Nephron progenitor cell (in vitro differentiated cells): Measurements from ENCODE around the gene FXR1.
"Not testable (repeated sequence)": the region's sequence is repeated elsewhere in the genome, so short reads cannot be mapped to it uniquely, and the experiment has no call there.

ENCODE experiments used
- DNase-seq: peaks from one replicate; pipeline ENCODE4 v3.0.0; 2021
- H3K27ac Mint-ChIP-seq: 2 replicates; pipeline ENCODE4 v1.8.0; 2021; ENCODE audit warnings: mild to moderate bottlenecking, moderate library complexity, mixed read lengths
- H3K27me3 Mint-ChIP-seq: 2 replicates; pipeline ENCODE4 v1.8.0; 2021; ENCODE audit warnings: mild to moderate bottlenecking, low read depth, mixed read lengths; ENCODE audit not compliant: poor library complexity
- H3K36me3 Mint-ChIP-seq: 2 replicates; pipeline ENCODE4 v1.8.0; 2021; ENCODE audit warnings: low read depth, mixed read lengths
- H3K4me1 Mint-ChIP-seq: 2 replicates; pipeline ENCODE4 v1.8.0; 2021; ENCODE audit warnings: mixed read lengths
- H3K4me3 Mint-ChIP-seq: 2 replicates; pipeline ENCODE4 v1.8.0; 2021; ENCODE audit warnings: mild to moderate bottlenecking, moderate library complexity, mixed read lengths
- H3K9me3 Mint-ChIP-seq: 2 replicates; pipeline ENCODE4 v1.8.0; 2021; ENCODE audit warnings: mild to moderate bottlenecking, moderate library complexity, mixed read lengths
- CTCF ChIP-seq: fragments of 200-600 bp; sonication (generic); IDR thresholded peaks from 2 replicates; pipeline ENCODE4 v1.5.0; 2021; ENCODE audit warnings: antibody characterized with exemption

FXR1 gene

DNA sequence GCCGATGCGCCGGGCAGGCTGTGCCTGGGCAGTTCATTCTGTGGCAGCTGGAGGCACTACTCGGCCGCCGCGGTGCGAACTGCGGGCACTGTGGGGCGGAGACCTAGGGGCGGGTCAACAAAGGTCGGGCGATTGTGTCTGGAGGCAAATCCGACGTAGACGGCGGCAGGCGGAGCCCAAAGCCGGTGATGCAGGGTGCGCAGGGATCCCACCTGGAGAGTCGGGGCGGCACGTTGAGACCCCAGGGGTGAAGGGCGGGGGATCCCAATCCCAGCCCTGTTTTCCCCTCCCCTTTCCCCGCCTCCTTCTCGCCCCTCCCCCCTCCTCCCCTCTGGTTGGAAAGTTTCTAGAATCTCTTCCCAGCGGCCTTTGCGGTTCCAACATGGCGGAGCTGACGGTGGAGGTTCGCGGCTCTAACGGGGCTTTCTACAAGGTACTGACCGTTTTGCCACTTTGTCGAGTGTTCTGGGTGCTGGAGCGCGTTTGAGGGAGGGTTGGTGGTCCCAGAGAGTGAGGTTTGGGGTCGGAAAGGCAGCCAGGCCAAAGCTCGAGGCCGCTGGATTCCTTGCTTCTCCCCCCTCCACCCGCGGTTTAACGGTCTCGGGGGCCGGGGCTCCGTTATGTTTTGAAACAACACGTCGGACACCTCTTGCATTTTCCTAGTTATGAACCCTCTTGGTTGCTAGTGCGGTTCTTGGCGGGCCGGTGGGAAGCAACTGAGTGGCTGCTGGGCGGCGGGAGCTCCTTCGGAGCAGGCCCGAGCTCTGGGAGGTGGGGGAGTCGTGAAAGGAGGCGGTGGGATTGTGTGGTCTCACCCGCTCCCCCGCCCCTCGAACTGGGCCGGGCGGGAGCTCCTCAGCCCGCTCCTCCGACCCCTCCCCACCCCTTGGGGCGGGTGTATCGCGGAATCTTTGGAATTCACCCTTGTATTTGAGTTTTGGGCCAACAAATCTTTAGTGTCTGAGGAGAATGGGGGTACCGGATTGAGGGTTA lies at the start of gene FXR1:
Gene FXR1, plus strand, starts transcription at position 367 of the 993 bp plus-strand sequence. Its CDS starts 16 bp downstream, at position 383.
- Mint-ChIP-seq H3K27me3 (peaks cover 17% of the 10 kb centered on the region), H3K27ac (peak within 1 kb of the TSS; percentile 100), H3K4me1 (peaks cover 27% of the 10 kb centered on the region), H3K36me3 (peaks cover 30% of the 10 kb centered on the region), H3K4me3 (peak within 1 kb of the TSS; percentile 98), H3K9me3 (peaks cover 15% of the 10 kb centered on the region)
- DNase-seq, result peak; percentile 89
- TF ChIP-seq CTCF, result peak; percentile 44

DNA sequence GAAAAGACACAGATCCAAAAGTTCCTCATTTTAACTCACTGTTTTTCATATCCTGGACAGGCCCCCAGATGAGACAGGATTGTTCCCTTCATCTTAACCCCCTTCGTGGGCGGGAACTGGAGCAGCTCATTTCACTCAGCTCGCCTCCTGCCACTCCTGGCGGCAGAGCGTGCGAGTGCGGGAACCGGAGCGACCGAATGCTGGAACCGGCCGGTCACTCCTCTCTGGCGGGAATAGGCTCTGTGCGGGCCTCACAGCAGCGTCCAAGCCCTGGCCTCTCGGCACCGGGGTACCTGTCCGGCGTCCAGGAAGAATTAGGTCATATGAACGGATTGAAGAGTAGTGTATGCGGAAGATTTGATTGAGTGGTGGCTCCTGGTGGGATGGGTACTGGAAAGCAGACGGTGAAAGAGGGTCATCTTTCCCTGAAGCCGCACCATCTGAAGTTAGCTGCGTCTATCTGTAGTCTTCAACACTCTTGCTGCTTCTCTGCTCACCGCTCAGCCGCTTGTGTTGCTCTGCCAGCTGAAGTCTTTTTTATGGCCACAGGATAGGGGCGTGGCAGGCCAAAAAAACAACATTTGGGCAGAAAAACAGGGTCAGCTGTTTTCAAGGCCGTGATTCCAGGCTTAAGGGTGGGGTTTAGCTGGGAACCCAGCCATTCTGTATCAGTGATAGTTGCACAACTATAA lies 42.3 kb upstream of the FXR1 start:
- TF ChIP-seq CTCF, result no peak
- Mint-ChIP-seq H3K36me3 (no peaks in the 10 kb centered on the region), H3K4me1 (peaks cover 9% of the 10 kb centered on the region), H3K4me3 (peak overlapping the region; percentile 74), H3K27ac (no peak overlapping the region), H3K27me3 (peaks cover 11% of the 10 kb centered on the region), H3K9me3 (peaks cover 16% of the 10 kb centered on the region)
- peak; percentile 57 for DNase-seq

GRCh38 chr3:180871901-180872300 lies 40.6 kb upstream of the FXR1 start:
- Mint-ChIP-seq H3K27me3 (peaks cover 11% of the 10 kb centered on the region), H3K4me3 (no peak overlapping the region)
- no peak for DNase-seq

DNA sequence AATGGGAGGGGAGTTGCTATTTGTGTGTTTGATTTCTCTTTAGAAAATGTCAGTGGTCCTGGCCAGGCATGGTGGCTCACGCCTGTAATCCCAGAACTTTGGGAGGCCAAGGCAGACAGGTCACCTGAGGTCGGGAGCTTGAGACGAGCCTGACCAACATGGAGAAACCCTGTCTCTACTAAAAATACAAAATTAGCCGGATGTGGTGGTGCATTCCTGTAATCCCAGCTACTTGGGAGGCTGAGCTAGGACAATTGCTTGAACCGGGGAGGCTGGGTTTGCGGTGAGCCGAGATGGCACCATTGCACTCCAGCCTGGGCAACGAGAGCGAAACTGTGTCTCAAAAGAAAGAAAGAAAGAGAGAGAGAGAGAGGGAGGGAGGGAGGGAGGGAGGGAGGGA lies 40.0 kb upstream of the FXR1 start:
- not testable (repeated sequence) for H3K27ac Mint-ChIP-seq, DNase-seq, H3K4me1 Mint-ChIP-seq, H3K36me3 Mint-ChIP-seq, H3K4me3 Mint-ChIP-seq
- Mint-ChIP-seq H3K9me3 (peaks cover 15% of the 10 kb centered on the region), H3K27me3 (peaks cover 11% of the 10 kb centered on the region)

More at GRCh38 chr3:180871901-180872300, 40.6 kb upstream of the FXR1 start:
- H3K4me1 Mint-ChIP-seq, result peaks cover 9% of the 10 kb centered on the region
- H3K9me3 Mint-ChIP-seq, result peaks cover 16% of the 10 kb centered on the region
- no peak for TF ChIP-seq CTCF
- no peak overlapping the region for H3K27ac Mint-ChIP-seq
- H3K36me3 Mint-ChIP-seq, result no peaks in the 10 kb centered on the region

DNA sequence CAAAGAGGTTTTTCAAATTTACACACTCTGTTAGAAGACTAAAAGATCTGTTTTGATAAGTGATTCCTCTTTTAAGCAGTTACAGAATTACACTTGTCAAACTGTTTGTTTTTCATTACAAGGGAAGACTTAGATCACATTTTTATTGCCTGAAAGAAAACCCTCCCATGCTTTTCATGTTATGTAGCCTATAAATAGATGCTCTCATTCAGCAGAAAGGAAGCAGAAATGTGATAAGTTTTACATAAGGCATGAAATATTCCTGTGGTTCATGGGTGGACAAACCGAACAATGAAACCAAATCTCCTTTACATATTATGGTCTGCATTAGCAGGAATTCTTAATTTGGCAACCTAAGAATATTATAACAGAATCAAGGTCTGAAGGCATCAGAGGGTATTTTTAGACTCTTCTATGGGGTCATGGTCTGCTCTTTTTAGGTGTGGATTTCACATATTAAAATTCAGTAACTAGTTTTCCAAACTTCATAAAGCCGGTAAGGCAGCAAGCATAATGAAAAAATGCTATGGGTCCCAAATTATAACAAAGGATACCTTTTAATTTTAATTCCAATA lies 37.3 kb upstream of the FXR1 start:
- Mint-ChIP-seq H3K27me3 (peaks cover 6% of the 10 kb centered on the region), H3K36me3 (no peaks in the 10 kb centered on the region), H3K4me1 (peaks cover 4% of the 10 kb centered on the region), H3K4me3 (no peak overlapping the region), H3K9me3 (no peaks in the 10 kb centered on the region), H3K27ac (no peak overlapping the region)
- no peak for DNase-seq
- TF ChIP-seq CTCF, result no peak
